ENCODE measurements around the gene RNF166. TPM values are rescaled to one million over a fixed set of nuclear protein-coding genes. Genes with fewer than 3 reads are reported as not detected.

RNF166 gene
- total RNA-seq, 1 donor from 2014 or later = 31.3 TPM

DNA sequence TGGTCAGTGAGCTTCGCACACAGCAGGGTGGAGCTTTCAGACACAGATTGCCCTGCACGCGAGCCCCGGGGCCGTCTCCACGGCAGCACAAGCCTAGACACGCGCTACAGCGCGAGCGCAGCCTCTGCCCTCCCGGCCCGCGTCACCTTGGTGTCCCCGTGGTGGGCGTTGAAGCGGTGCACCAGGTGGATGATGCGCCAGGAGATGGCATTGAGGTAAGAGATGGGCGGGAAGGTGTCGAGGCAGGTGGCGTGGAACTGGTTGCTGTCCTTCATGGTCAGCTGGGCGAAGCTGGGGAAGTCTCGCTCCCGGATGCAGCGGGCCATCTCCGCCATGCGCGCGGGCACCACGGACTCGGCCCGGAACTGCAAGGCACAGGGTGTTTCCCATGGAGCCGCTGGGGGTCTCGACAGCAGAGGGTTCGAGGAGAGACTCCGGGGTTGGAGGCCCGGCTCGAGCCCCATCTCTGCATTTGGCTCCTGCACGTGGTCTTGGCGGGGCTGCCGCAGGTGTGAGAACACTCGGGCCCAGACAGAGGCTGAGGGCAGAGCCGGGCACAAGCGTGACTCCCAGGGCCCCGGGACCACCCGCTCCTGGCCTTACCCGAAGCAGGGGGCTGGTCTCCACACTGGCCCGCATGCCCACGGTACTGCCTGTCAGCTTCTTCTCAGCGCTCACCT lies 51.0 kb downstream of the RNF166 start:
- H3K27me3 Mint-ChIP-seq (ENCODE audit: low read depth) = no peaks in the 10 kb centered on the region
- no peaks in the 10 kb centered on the region for H3K9me3 Mint-ChIP-seq
- peak overlapping the region; percentile 71 for H3K27ac Mint-ChIP-seq (ENCODE audit: unreplicated experiment)
- peaks cover 8% of the 10 kb centered on the region for H3K4me1 Mint-ChIP-seq
- DNase-seq (ENCODE audit: low read depth, low spot score) = no peak
- H3K36me3 Mint-ChIP-seq (ENCODE audit: low read depth) = no peaks in the 10 kb centered on the region
- TF ChIP-seq, protein P1, sequence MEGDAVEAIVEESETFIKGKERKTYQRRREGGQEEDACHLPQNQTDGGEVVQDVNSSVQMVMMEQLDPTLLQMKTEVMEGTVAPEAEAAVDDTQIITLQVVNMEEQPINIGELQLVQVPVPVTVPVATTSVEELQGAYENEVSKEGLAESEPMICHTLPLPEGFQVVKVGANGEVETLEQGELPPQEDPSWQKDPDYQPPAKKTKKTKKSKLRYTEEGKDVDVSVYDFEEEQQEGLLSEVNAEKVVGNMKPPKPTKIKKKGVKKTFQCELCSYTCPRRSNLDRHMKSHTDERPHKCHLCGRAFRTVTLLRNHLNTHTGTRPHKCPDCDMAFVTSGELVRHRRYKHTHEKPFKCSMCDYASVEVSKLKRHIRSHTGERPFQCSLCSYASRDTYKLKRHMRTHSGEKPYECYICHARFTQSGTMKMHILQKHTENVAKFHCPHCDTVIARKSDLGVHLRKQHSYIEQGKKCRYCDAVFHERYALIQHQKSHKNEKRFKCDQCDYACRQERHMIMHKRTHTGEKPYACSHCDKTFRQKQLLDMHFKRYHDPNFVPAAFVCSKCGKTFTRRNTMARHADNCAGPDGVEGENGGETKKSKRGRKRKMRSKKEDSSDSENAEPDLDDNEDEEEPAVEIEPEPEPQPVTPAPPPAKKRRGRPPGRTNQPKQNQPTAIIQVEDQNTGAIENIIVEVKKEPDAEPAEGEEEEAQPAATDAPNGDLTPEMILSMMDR (conservative IDR thresholded peaks at IDR 0.05) = no peak
- no peak overlapping the region for H3K4me3 Mint-ChIP-seq

DNA sequence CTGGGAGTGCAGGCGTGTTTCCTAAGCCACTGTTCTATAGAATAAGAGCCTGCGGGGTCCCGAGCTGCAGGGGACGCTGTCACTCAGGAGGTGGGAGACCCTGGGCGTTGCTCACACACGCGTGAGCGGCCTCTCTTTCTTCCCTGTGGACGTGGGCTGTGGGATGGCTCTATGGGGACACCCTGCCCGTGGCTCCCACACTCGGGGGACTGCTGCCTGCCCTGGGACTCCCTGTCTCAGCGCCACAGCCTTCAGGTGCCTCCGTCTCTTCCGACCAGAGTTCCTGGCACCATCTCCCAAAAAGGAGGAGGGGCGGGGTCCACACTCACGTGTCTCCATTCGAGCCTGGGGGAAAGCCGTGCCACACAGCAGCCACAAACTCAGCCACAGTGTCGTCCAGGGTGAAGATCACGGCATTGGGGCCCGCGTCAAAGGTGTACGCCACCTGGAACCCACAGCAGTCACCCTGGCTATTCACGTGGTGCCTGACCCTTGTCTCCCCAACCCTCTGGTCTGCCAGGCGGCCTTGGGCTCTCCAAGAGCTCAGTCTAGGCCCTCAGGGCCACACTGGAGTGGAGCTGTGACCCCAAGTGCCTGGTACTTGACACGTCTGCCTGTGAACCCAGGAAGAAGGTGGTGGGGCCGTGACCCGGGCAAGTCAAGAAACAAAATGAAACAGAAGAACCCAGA lies 51.7 kb downstream of the RNF166 start:
- H3K27ac Mint-ChIP-seq (ENCODE audit: unreplicated experiment) = no peak overlapping the region
- peaks cover 9% of the 10 kb centered on the region for H3K4me1 Mint-ChIP-seq
- peak overlapping the region; percentile 38 for H3K4me3 Mint-ChIP-seq
- no peaks in the 10 kb centered on the region for H3K36me3 Mint-ChIP-seq (ENCODE audit: low read depth)
- no peaks in the 10 kb centered on the region for H3K9me3 Mint-ChIP-seq
- TF ChIP-seq, protein P1 (conservative IDR thresholded peaks at IDR 0.05) = no peak
- no peak for DNase-seq (ENCODE audit: low read depth, low spot score)
- H3K27me3 Mint-ChIP-seq (ENCODE audit: low read depth) = no peaks in the 10 kb centered on the region

DNA sequence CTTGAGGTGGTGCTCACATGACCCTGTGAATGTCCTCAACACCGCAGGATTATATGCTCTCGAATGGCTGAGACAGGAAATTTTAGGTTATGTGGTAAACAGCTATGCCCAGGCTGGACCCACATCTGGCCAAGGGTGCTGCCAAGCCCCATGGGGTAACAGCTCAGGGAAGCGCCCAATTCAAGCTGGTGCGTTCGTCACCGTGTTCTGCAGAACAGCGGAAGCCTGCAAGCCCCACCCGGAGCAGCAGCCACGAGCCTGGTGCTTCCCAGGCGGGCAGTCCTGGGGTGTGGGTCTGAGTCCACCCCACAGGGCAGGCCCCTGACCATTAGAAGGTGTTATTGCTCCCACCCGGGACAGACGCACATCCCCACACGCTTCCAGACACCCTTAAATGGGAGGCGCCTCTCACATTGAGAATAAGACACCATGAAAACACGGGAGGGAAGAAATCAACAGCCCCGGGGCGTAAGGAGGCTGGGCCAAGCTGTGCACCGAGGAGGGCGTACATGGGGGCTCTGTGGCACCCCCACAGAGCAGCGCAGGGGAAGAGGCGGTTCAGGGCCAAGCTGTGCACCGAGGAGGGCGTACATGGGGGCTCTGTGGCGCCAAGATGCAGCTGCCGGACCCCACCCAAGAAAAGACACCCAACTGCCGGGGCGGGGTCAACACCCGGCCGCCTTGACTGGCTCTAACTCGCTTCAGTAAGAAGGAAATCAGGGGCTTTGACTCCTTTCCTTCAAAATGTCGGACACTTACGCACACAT lies 52.4 kb downstream of the RNF166 start:
- no peaks in the 10 kb centered on the region for H3K27me3 Mint-ChIP-seq (ENCODE audit: low read depth)
- no peak for DNase-seq (ENCODE audit: low read depth, low spot score)
- no peak overlapping the region for H3K27ac Mint-ChIP-seq (ENCODE audit: unreplicated experiment)
- H3K9me3 Mint-ChIP-seq = no peaks in the 10 kb centered on the region
- peak overlapping the region; percentile 38 for H3K4me3 Mint-ChIP-seq
- peaks cover 15% of the 10 kb centered on the region for H3K4me1 Mint-ChIP-seq
- TF ChIP-seq, protein P1 (conservative IDR thresholded peaks at IDR 0.05) = no peak
- no peaks in the 10 kb centered on the region for H3K36me3 Mint-ChIP-seq (ENCODE audit: low read depth)

DNA sequence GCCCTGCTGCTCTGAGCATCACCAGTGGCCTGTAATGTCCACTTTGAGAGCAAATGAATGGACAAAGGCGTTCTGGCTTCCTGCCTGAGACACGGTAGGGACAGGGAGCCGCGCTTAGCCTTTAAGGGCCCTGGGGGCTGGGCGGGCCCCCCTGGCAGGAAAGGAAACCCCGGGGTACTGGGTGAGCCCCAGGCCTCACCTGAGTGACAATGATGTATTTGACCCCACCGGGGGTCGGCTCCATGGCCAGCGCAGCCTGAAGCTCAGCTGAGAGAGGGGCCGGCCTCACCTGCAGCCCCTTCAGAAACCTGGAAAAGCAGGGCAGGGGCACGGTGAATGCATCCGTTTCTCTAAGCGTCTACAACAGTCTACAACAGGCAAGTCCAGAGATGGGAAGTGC lies 53.1 kb downstream of the RNF166 start:
- H3K9me3 Mint-ChIP-seq = no peaks in the 10 kb centered on the region
- H3K4me3 Mint-ChIP-seq = peak overlapping the region; percentile 47
- no peaks in the 10 kb centered on the region for H3K36me3 Mint-ChIP-seq (ENCODE audit: low read depth)
- no peaks in the 10 kb centered on the region for H3K27me3 Mint-ChIP-seq (ENCODE audit: low read depth)
- TF ChIP-seq, protein P1 (conservative IDR thresholded peaks at IDR 0.05) = no peak
- H3K27ac Mint-ChIP-seq (ENCODE audit: unreplicated experiment) = no peak overlapping the region
- no peak for DNase-seq (ENCODE audit: low read depth, low spot score)
- H3K4me1 Mint-ChIP-seq = peaks cover 15% of the 10 kb centered on the region

DNA sequence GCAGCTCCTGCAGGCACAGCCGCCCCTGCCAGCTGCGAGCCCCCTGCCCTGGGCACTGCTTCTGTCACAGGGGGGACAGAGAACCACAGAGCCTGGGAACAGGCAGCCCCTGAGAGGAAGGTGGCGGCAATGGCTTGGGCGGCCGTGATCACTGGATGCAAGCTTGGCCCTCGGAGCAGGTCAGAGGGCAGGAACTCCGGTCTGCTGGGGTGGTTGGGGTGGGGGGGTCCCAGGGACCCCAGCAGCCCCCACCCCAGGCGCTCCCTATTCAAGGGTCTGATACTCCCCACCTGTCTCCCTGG lies 53.5 kb downstream of the RNF166 start:
- Mint-ChIP-seq H3K4me3 (peak overlapping the region; percentile 47), H3K4me1 (peaks cover 15% of the 10 kb centered on the region), H3K27me3 (ENCODE audit: low read depth) (no peaks in the 10 kb centered on the region), H3K9me3 (no peaks in the 10 kb centered on the region), H3K36me3 (ENCODE audit: low read depth) (no peaks in the 10 kb centered on the region), H3K27ac (ENCODE audit: unreplicated experiment) (no peak overlapping the region)
- DNase-seq (ENCODE audit: low read depth, low spot score) = no peak
- TF ChIP-seq, protein P1 (conservative IDR thresholded peaks at IDR 0.05) = no peak
